HepG2 (cell line): ENCODE measurements around the gene C1QTNF3. TPM values are rescaled to one million over a fixed set of nuclear protein-coding genes. Genes with fewer than 3 reads are reported as not detected.

Experiments
- ATAC-seq: fragments of 200-7000 bp; cut with Tn5 transposase; 3 replicates; pipeline ENCODE4 v1.9.1; 2020; ENCODE audit warnings: mild to moderate bottlenecking, moderate library complexity
- BruUV-seq: library from RNA; stranded (reverse); fragments of 400-500 nt; replicated peaks from 2 replicates; lab custom pipeline; 2021; lab: Mats Ljungman, UMichigan
- CTCF ChIA-PET: fragments of 300-600 bp; formaldehyde crosslinking; extraction: SDS; loops from one replicate; lab custom pipeline; 2021; ENCODE audit warnings: low total read pairs, inconsistent platforms, low intra/inter-chr PET ratio; lab: Yijun Ruan, JAX
- POLR2A ChIA-PET: fragments of 350-600 bp; sonication (Branson Sonifier 250); formaldehyde crosslinking; loops from one replicate; lab custom pipeline; 2020; ENCODE audit warnings: antibody characterized with exemption, inconsistent platforms; lab: Yijun Ruan, JAX
- DNase-seq: peaks from one replicate; pipeline ENCODE4 v3.0.0-alpha.2; 2015; ENCODE audit warnings: low spot score
- FAIRE-seq: peaks from 3 replicates; lab custom pipeline; 2011; peaks lifted over from hg19 to GRCh38; lab: Jason Lieb, UNC
- H2AFZ ChIP-seq: one replicate; pipeline ENCODE4 v1.6.1; 2011; ENCODE audit warnings: low read length, inconsistent platforms
- H3K27ac ChIP-seq: fragments of 300-600 bp; 3 replicates; pipeline ENCODE4 v1.8.0; 2011; ENCODE audit warnings: mixed run types, mild to moderate bottlenecking, mixed read lengths, low read length, inconsistent platforms; ENCODE audit not compliant: insufficient read depth; ENCODE audit errors: extremely low read length
- H3K27me3 ChIP-seq, 2 experiments: fragments of 200-600 bp in 1 of 2; 2 replicates in 1 of 2; 3 replicates in 1 of 2; pipeline versions ENCODE4 v1.6.0 to v1.8.0; 2011; ENCODE audit warnings: low read length in 2 of 2, mild to moderate bottlenecking in 2 of 2, moderate library complexity in 2 of 2, inconsistent platforms in 1 of 2; ENCODE audit not compliant: insufficient read depth in 2 of 2, control insufficient read depth in 1 of 2
- H3K36me3 ChIP-seq, 2 experiments: fragments of 200-600 bp in 1 of 2; replicated peaks in 1 of 2; 2 replicates in 1 of 2; 3 replicates in 1 of 2; pipeline versions ENCODE4 v1.5.1 to v1.8.0; 2011; ENCODE audit warnings: low read length in 2 of 2, inconsistent platforms in 1 of 2; ENCODE audit not compliant: insufficient read depth in 2 of 2, control insufficient read depth in 1 of 2
- H3K4me1 ChIP-seq: 2 replicates; pipeline ENCODE4 v1.5.1; 2012; ENCODE audit warnings: low read length, inconsistent platforms; ENCODE audit not compliant: insufficient read depth
- H3K4me2 ChIP-seq: 2 replicates; pipeline ENCODE4 v1.6.0; 2011; ENCODE audit warnings: low read depth, low read length, inconsistent platforms
- H3K4me3 ChIP-seq, 3 experiments: fragments of 200-600 bp in 1 of 3; sonication (generic), shearing (Covaris generic) in 1 of 3; replicated peaks in 1 of 3; 2 replicates each; pipeline ENCODE4 v1.5.1; 2011 to 2016; ENCODE audit warnings: low read length in 3 of 3, inconsistent platforms in 2 of 3, low read depth in 2 of 3, mild to moderate bottlenecking in 2 of 3, control low read depth in 1 of 3, mixed read lengths in 1 of 3; ENCODE audit not compliant: insufficient read depth in 1 of 3
- H3K79me2 ChIP-seq: one replicate; pipeline ENCODE4 v1.6.1; 2011; ENCODE audit warnings: low read length, inconsistent platforms; ENCODE audit not compliant: insufficient read depth
- H3K9ac ChIP-seq: 2 replicates; pipeline ENCODE4 v1.6.0; 2011; ENCODE audit warnings: mild to moderate bottlenecking, low read depth, low read length, inconsistent platforms; ENCODE audit not compliant: insufficient read depth
- H3K9me3 ChIP-seq: 2 replicates; pipeline ENCODE4 v1.5.1; 2012; ENCODE audit warnings: mild to moderate bottlenecking, low read length
- H4K20me1 ChIP-seq: 2 replicates; pipeline ENCODE4 v1.6.0; 2011; ENCODE audit warnings: inconsistent platforms, mild to moderate bottlenecking, low read length, moderate library complexity; ENCODE audit not compliant: insufficient read depth
- CTCF ChIP-seq: sonication (generic); formaldehyde crosslinking; IDR thresholded peaks from 2 replicates; pipeline ENCODE4 v1.5.0; 2020; ENCODE audit warnings: mild to moderate bottlenecking, missing genetic modification reagents, moderate library complexity
- HNRNPK ChIP-seq: fragments of 200-400 bp; formaldehyde crosslinking; IDR thresholded peaks from 2 replicates; pipeline ENCODE4 v1.6.1; 2018; ENCODE audit warnings: low read length, low read depth, moderate library complexity, mild to moderate bottlenecking; ENCODE audit not compliant: poor library complexity, severe bottlenecking
- PBX3 ChIP-seq: sonication (generic); formaldehyde crosslinking; IDR thresholded peaks from 2 replicates; pipeline ENCODE4 v1.8.1; 2023; ENCODE audit warnings: missing genetic modification reagents, inconsistent platforms, borderline replicate concordance
- THAP8 ChIP-seq: sonication (generic); formaldehyde crosslinking; IDR thresholded peaks from 2 replicates; pipeline ENCODE4 v1.5.1; 2020; ENCODE audit warnings: missing genetic modification reagents, mild to moderate bottlenecking, borderline replicate concordance
- UBTF ChIP-seq: sonication (generic); formaldehyde crosslinking; IDR thresholded peaks from 2 replicates; pipeline ENCODE4 v1.4.0; 2020; ENCODE audit warnings: mild to moderate bottlenecking, missing genetic modification reagents
- ZNF142 ChIP-seq: sonication (generic); formaldehyde crosslinking; IDR thresholded peaks from 2 replicates; pipeline ENCODE4 v1.4.0; 2020; ENCODE audit warnings: missing genetic modification reagents
- WGBS: methylation state at CpG from one replicate; pipeline ENCODE4 v1.1.6; 2017; ENCODE audit warnings: low lambda C conversion rate; 5-methylcytosine and 5-hydroxymethylcytosine counted together
- in situ Hi-C: cut with HindIII; loops from 2 replicates; pipeline ENCODE4 v1.10.0; 2017; ENCODE audit warnings: low pct_unique_long_range_greater_than_20kb; ENCODE audit not compliant: extremely low pct_ligation_motif_present
- intact Hi-C: fragments of 100-400 bp; cut with micrococcal nuclease; formaldehyde crosslinking; loops from one replicate; pipeline ENCODE4 v1.10.0; 2022; ENCODE audit not compliant: unreplicated experiment
- polyA plus RNA-seq, 8 experiments: library from polyadenylated mRNA; depleted of rRNA in 3 of 8; stranded (reverse) in 7 of 8; unstranded in 1 of 8; fragments of >200 nt; fragmentation: Illumina TruSeq in 4 of 8; extraction: Trizol in 4 of 8; gene quantifications; 2 replicates each; pipeline versions ENCODE4 v1.2.1 to v1.2.3, GENCODE V29; 2011 to 2016; ENCODE audit warnings: low read depth in 4 of 8, missing spikeins in 1 of 8, mixed read lengths in 1 of 8; ENCODE audit not compliant: insufficient read depth in 1 of 8
- total RNA-seq, 5 experiments: library from RNA; depleted of rRNA; stranded (reverse); fragments of >200 nt; fragmentation: Illumina TruSeq; extraction: Trizol; gene quantifications; 2 replicates each; pipeline ENCODE4 v1.2.3, GENCODE V29; 2016; ENCODE audit warnings: low read depth in 1 of 5

Gene C1QTNF3
- total and polyA plus RNA-seq, 2 of the 13 experiments (the other 11 are each of a cell fraction or from before 2014, with no cell fraction given): 3.3 to 10.8 TPM

GRCh38 chr5:34030048-34030447 is 13.0 kb downstream of the C1QTNF3 start (continued):
- no peak for TF ChIP-seq ZNF142 (CRISPR knock-in tag)

GRCh38 chr5:34028349-34028748 is 14.7 kb downstream of the C1QTNF3 start:
- CTCF ChIA-PET: no interaction called here
- no peak for TF ChIP-seq CTCF (CRISPR knock-in tag)
- no peak for TF ChIP-seq THAP8
- TF ChIP-seq HNRNPK: peak; percentile 78
- TF ChIP-seq UBTF: no peak
- TF ChIP-seq PBX3 (CRISPR knock-in tag): no peak
- no peak overlapping the region for H3K27ac ChIP-seq
- no peaks in the 10 kb centered on the region for H4K20me1 ChIP-seq
- no peak overlapping the region for H3K9ac ChIP-seq
- peaks cover 15% of the 10 kb centered on the region for H3K4me1 ChIP-seq
- ATAC-seq (no peak), DNase-seq (no peak), FAIRE-seq (no peak)
- no peaks in the 10 kb centered on the region for H3K79me2 ChIP-seq
- intact Hi-C loops: no loop called here
- H3K4me3 ChIP-seq: no peak overlapping the region
- no peaks in the 10 kb centered on the region for H3K27me3 ChIP-seq
- in situ Hi-C loops: no loop called here
- H2AFZ ChIP-seq: no peak overlapping the region
- BruUV-seq: no TSS peak
- H3K9me3 ChIP-seq: no peaks in the 10 kb centered on the region
- POLR2A ChIA-PET: interaction anchor here (1.8 kb wide), 1 partner anchor 20 kb away, joined by 8 read pairs; the partner anchor contains the start of gene AMACR
- no peak overlapping the region for H3K4me2 ChIP-seq
- H3K36me3 ChIP-seq: peaks cover 3 to 18% of the 10 kb centered on the region in 2 experiments; a peak in 4 of 5 replicates
- WGBS: 90% methylated on average over 3 of the region's 3 CpGs
